NCI-H1436 (cell line): ENCODE measurements around the gene FAM210A.

Experiments
- DNase-seq: peaks from one replicate; lab custom pipeline; 2025; lab: John Stamatoyannopoulos, UW

Gene FAM210A

DNA sequence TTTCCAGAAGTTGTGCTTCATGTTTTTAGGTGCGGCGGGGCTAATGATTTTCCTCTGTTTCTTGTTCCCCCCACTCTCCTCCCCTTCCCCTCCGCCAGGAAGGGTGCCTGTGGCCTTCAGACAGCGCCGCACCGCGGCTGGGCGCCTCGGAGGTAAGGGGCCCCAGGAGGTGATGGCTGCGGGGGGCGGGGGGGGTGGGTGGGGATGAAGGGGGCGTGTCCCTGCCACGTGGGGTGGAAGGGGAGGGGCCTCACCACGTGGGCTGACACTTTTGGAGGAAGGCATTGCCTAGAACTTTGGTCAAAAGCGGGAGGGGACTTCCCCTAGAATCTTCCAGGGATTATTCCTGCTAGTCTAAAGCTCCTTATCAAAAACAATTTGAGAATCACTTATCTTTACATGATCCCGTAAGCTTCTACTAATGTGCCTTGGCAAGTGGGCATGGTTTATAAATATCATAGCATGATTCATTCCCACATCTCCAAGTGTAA is 83.1 kb downstream of the FAM210A start:
- no peak for DNase-seq

DNA sequence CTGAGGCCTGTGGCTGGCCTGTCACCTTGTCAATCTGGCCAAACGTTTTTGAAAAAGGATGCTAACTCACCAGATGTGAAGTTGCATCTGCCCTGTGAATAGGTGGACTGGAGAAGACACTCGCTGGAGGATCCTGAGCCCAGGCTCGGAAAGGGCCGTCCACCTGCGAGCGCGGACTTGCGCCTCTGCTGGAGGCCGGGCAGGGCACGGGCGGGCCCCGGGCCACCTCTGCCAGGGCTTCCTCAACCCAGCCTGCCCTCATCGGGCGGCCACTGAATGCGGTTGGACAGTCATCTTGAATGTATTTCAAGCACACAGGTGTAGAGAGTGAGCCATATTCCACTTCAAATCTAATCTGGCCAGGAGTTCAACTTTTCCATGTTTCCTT is 83.9 kb downstream of the FAM210A start:
- DNase-seq: no peak

DNA sequence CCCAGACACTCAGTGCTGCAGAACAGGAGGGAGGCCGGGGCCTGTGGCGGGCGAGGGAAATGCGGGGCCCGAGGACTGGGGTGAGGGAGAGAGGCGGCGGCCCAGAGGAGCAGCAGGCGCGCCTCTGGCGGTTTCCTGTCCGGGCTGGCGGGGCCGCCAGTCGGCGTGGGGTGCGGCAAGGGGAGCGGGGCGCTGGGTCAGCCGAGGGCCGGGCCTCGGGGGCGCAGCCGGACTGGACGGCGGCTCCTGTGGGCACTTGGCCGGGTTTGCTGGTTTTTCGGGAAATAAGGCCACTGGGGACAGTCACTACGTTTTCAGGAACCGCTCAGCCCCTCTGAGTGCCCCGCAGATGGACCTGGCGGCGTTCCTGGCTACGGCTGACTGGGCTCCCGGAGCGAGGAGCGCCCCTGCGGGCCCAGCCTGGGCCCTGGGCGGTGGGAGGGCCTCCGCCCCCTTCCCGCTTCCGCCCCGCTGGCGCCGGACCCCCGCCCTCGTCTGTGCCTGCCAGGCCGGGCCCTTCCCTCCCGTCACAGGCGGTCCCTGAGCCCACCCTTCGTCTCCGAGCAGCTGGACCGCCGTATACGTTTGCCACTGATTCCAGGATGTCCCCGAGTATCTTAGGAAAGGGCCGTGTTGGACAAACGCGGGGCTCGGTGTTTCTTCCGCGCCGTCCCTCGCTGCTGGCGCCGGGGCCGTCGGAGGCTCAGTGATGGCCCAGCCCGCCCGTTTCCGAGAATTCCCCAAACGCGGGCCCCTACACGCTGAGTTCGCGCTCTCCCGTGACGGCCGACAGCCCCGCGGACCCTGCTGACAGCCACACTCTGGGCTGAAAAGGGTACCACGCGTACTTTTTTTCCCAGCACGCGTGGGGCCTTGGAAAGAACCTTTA is 84.6 kb downstream of the FAM210A start:
- DNase-seq: no peak

DNA sequence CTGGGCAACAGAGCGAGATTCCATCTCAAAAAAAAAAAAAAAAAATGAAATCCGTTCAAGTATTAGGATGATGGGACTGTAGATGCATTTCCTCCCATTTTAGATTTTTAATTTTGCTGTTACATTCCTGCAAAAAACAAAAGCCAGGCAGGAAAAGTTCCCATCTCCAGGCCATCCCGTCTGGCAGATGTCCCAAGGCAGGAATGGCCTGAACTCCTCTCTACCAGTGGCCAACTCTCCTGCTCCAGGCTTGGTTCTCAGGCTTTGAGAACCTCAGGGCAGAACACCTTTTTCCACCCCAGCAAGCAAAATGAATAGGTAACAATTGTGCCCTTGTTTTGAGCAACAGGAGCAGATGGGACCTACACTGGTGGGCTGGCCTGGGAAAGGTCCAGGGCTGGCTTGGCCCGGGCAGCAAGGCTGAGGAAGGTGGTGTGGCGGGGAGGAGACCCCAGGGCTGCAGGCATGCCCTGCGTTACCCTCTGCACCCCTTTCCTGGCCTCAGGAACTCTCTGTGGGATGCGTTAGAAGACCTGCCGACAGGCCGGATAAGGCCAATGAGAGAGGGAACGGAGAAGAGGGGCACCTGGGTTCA is 86.0 kb downstream of the FAM210A start:
- DNase-seq: no peak

DNA sequence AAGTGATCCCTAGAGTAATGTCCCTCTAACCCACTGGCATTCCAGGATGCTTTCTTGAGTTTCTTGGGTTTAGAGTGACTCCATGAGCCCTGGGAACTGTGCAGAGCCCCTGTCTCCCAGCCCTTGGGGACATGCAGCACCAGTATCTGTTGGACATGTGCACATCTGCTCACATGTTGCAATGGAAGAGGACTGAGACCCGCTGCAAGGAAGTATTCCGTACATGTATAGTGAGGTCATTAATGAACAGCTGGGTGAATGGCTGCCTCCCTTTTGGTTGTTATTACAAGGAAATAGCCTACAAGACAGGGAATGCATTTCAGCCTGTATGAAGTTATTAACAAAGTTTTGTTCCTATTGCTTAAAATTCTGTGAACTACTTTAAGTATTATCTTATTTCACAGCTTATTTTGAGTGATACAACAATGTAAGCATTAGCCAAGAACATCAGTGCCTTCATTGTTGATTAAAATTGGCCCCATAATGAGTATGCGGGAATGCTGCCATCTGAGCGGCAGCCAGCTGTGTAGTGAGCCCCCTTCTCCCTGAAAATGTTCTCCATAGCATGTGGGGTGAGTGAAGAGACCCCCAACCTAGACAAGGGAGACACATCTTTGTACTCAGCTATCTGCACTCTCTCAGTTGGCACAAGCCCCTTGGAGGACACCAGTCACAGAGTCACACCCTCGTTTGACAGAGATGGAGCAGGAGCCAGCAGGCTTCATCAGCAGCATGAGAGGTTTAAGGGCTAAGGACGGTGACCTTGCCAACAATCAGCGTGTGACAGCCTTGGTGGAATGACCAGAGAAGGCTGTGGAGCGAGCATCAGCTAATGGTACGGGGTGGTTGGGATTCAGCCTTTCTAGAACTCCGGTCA is 87.4 kb downstream of the FAM210A start:
- DNase-seq: no peak

DNA sequence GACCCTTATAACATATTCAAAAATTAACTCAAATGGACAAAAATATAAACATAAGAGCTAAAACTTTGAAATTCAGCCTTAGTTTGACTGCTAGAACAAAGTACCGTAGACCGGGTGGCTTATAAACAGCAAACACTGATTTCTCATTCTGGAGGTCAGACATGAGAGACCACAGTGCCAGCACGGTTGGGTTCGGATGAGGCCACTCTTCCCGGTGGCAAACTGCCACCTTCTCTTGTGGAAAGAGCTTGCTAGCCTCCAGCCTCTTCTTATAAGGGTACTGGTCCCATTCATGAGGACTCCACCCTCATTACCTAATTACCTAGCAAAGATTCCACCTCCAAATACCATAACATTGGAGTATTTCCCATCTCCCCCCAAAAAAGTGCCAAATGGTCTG is 91.3 kb downstream of the FAM210A start:
- DNase-seq: no peak

DNA sequence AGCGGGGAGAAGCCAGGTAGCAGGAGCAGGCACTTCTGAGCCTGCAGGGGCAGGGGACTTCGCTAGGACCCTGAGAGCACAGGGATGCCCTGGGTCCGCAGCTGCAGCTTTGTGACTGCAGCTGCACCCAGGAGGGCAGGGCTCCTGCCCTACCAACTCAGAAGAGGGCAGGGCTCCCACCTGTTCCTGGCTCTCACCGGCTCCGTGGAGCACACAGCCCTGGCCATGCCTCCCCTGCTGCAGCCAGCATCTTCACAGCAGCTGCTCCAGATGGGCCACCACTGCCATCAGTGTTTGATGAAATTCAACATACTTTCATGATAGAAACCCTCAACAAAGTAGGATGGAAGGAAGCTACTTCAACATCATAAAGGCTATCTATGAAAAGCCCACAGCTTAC is 92.7 kb downstream of the FAM210A start:
- no peak for DNase-seq

DNA sequence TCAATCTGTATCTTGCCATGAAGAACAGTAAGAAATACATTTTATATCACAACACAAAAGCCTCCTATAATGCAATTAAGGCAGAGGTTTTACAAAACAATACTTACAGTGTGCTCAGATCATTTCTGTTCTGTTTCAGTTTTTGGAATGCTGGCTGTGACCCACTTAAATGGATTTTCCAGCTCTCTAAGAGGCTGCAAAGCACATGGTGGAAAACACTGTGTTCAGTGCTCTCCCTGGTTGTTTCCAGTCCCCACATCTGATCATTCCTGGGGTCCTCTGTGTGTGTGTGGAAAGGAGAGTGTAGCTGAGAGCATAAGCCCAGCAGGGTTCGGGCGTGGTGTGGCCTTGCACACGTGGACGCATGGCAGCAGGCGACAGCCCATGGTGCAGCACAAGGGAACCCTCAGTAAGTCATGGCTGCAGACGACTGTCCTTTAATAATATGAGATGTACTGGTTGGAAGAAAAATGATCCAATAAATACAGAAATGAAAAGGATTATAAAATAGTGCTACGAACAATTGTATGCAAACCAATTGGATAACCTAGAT is 95.6 kb downstream of the FAM210A start:
- DNase-seq: no peak

DNA sequence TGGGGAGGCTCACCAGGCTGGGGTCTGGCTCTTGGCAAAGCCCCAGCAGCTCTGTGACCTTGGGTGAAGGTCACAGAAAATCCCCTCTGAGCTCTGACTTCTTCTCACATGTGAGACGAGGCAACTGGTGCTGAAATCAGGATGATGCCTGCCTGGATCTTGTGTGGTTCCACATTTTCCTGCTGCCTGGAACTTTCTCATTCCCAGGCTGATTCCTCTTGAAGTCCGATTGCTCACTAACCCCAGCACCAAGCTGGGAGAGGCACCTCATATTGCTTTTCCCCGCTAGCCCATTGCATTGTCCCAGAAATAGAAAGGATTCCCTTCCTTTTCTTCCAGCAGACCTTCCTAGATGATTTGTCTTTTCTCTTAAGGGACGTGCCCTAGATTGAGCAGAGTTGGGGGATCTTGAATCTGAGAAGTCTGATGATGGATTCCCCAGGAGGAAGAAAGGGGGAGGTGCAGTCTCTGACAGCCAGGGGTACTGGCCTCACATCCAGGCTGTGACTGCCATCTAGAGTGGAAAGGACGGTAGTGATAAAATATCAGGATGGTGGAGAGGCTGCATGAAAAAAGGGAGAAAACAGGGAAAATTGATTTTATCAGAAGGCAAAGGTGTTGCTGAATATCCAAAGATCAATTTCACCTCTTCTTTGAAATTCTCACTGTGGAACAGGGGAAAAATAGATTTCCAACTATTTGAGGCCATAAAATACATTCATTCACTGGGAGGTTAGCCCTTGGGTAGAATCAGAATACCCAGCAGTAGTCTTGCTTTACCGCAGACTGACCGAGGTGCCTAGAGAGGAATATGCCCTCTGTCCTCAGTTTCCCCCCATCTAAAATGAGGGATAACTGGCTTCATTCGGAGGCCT is 96.3 kb downstream of the FAM210A start:
- DNase-seq: peak; percentile 58

DNA sequence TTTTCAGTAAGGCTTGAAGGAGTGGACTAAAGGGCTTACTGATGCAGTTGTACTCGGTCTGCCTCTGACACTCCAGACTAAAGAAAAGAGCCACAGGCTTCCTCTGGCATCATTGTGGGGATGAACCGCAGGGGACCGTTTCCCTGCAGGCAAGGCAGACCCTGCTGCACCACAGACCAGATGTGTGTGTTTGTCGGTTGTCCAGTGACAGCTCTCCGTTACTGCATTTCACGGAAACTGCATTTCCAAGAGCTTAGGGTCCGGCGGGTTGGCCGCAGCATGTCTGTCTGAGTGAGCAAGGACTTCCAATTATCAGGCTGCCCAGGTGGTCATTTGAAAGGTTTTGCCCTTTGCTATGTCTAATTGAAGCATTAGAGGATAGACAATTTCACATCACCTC is 98.1 kb downstream of the FAM210A start:
- DNase-seq: no peak

DNA sequence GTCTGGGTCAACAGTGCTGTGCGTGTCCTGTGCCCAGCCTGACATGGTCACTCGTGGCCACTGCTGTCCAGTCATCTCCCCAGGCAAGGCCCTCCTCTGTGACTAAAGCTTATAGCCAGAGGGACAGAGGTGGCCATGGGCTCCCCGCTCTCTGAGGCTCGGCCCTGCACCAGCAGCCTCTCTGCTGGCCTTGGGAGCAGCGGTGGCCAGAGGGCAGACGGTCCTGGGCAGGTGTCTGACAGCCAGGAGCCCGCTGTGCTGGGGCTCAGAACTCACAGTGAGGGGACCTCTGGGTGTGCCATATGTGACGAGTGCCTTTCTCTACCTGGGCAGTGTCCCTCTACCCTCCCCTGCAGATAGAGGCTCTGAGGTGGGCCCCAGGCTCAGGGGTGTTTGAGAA is 98.7 kb downstream of the FAM210A start:
- no peak for DNase-seq

DNA sequence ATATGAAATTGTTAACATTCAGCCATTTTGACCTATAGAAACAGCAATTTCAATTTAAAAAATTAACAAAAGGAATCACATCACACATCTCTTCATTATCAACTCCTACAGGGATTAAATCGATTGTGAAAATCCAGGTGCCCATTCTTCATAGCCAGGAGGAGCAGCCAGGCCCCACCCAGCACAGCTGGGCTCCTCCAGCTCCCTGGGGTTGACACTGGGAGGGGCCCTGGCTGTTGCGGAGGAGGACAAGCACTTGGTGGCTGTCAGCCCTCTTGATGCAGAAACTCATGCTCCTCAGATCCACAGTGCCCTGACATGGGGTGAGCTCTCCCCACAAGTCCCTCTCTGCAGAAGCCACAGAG is 99.8 kb downstream of the FAM210A start:
- no peak for DNase-seq

DNA sequence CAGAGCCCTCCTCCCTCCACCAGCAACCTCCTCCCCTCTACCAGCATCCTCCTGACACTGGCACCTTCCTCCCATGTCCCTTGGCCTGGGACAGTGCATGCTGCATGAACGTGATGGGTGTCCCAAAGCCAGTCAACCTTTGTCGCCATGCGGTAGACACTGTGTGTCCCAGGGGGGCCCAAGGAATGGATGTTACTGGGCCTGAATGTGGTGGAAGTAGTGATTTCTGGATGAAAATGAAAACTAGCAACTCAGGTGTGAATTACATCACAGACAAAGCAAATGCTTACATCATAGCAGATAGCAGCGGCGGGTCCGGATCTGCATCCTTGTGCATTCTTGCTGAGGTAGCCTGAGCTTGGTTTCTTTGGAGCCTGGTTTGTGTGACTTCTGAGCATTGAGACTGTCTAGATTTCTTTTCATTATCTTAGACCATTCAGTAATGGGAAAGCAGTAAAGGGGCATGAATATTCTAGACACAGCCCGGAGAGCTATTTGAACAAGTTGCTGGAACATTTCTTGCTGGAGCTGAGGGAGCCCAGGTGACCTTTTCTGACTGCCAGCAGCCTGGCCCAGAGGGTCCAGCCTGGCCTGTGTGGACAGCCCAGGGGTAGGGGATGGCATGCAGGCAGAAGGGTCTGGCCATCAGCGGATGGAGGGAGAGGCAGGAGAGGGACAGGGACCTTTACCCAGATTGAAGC is 100.4 kb downstream of the FAM210A start:
- no peak for DNase-seq

DNA sequence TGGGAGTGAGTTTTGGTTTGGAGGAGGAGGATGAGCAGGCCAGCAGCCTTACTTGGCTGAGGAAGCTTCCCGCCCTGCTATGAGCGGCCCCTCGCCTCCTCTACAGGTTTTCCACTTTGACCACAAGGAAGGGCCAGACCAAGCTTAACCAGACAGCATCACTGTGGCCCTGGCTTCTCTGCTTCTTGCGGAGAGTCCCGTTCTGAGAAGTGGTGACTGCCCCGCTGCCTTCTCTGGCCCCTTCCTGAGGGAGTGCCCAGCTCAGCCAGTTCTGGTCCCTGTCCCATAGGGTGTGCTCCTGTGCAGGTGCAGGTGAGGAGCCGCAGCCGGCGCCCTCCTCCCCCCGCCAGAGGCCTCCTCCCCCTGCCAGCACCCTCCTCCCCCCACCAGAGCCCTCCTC is 101.0 kb downstream of the FAM210A start:
- no peak for DNase-seq

DNA sequence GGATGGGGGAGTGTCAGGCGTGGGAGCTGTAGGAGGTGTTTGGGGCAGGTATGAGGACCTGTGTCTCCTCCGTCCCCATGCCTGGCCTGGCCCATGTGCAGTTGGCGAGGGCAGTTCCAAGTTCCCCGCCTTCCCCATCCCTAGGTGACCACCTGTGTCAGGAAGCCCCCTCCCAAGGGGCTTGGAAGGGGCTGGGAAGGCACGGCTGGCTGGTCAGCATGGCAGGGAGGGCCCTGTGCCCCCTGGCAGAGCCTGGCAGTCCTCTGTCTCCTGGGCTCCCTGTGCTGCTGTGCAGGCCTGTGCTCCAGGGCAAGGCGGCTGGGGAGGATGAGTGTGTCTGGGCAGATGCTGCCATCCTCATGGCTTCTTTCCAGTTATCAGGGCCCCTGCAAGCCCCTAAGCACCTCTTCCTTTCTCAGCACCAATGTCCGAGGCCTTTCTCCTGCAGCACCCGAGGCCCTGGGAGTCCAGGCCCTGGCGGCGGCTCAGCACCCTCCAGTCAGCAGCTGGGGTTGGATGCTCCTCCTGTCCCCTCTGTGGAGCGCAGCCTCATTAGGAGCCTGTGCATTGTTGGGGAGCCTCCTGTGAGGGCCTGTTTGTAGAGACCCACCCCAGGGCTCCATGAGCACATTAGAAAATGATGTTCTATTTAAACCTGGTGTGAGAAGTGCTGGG is 101.7 kb downstream of the FAM210A start:
- DNase-seq: no peak

DNA sequence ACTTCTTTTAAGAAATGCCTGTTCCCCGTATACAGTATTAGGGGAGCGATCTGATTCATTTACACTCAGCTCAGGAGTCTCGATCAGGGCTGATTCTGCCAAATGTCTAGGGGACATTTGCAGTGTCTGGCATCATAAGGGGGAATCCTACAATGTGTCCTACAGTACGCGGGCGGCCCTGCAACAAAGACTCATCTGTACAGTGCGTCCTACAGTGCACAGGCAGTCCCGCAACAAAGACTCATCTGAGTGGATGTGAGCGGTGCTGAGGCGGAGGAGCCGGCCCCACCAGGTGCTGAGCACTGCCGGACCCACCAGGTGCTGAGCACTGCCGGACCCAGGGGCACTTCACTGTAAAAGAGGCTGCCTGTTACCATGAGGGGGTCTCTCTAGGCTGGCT is 102.5 kb downstream of the FAM210A start:
- no peak for DNase-seq

DNA sequence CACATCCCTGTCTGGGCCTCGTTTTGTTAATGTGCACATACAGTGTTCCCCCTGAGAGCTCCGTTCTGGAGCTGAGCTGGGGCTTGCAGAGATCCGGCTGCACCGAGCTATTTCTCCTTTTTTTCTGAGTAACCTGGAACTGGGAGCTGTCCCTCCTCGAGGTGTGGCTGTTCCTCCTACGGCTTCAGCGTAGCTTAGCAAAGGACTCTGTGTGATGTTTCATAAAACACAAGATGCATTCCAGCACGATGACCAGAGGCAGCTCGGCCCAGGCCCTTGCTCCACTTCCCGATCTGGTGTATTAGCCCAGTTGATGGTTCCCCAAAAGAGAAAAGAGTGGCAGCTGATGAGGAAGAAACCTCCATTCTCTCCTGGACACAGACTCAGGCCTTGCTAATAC is 103.0 kb downstream of the FAM210A start:
- DNase-seq: no peak

DNA sequence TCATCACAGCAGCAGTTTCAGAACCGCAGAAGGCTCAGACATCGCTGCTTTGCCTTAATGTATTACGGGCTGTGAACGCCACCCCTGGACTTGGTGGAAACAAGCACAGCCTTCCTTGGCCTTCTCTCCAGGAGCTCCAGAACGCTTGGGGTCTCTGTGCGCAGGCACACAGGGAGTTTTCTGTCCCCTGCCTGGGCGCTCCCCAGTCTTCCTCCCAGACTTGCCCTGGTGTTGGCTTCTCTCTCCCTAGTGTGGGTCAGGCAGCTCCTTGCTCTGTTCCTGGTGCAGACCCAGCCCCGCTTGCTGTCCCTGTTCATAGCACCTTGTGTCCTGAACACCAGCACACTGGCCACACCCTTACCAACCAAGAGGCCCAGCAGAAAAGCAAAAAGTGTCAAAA is 103.6 kb downstream of the FAM210A start:
- no peak for DNase-seq

DNA sequence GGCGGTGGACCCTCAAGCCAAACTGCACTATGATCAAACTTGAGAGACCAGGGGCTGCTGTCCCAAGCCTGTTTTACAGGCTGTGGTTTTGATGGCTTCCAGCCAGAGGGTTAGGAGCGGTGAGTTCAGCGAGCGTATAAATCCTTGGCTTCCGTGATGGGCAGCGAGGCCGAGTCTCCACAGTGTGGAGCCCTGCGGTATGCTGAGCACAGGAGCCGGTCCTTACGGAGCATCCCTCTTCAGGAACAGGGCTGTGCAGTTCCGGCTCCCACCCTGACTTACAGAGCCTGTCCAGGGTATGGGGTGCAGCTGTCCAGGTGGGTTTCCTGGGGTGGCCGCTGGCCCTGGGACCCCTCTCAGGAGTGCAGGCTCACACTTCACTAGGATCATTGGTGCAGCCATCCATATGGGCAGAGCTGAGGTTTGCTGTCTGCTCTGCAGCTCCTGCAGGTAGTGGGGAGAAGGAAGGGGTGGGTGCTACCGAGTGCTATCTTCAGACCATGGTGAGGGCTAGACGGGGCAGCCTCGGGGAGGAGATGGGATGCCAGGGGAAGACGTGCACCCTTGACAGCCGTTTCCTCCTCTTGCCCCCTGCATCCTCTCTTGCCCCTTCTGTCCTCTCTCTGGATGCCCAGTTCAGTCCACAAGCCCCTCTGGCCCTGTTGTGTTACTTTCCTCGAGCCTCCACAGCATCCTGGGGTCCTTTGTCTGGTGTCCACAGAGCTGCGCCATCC is 104.3 kb downstream of the FAM210A start:
- no peak for DNase-seq
